ENCODE results near the gene SYNGR3. TPM values are rescaled to one million over a fixed set of nuclear protein-coding genes. Genes with fewer than 3 reads are reported as not detected.

Gene SYNGR3
- total and polyA plus RNA-seq, 2 of the 13 experiments (the other 11 are each of a cell fraction or from before 2014, with no cell fraction given), result 0.97 to 5.7 TPM

GRCh38 chr16:2009164-2009711 is 19.5 kb downstream of the SYNGR3 start (continued):
- TF ChIP-seq SP4 (CRISPR knock-in tag; IDR thresholded peaks at IDR 0.05), result 0 out of 2 replicates have a peak, but pooled peaks have one; percentile 4
- peak; percentile 15; the same call in 1 of the 2 replicates for TF ChIP-seq ZNF547 (CRISPR knock-in tag; IDR thresholded peaks at IDR 0.05)
- TF ChIP-seq KAT8 (CRISPR knock-in tag; IDR thresholded peaks at IDR 0.05), result no peak
- no peak for TF ChIP-seq FOXM1 (CRISPR knock-in tag; IDR thresholded peaks at IDR 0.05)
- TF ChIP-seq ARNT2 (CRISPR knock-in tag; IDR thresholded peaks at IDR 0.05; ENCODE audit: low read depth), result 0 out of 2 replicates have a peak, but pooled peaks have one; percentile 14
- TF ChIP-seq ZBTB38 (CRISPR knock-in tag; IDR thresholded peaks at IDR 0.05), result no peak
- TF ChIP-seq MEIS2 (CRISPR knock-in tag; IDR thresholded peaks at IDR 0.05), result 0 out of 2 replicates have a peak, but pooled peaks have one; percentile 33
- TF ChIP-seq, protein P1, sequence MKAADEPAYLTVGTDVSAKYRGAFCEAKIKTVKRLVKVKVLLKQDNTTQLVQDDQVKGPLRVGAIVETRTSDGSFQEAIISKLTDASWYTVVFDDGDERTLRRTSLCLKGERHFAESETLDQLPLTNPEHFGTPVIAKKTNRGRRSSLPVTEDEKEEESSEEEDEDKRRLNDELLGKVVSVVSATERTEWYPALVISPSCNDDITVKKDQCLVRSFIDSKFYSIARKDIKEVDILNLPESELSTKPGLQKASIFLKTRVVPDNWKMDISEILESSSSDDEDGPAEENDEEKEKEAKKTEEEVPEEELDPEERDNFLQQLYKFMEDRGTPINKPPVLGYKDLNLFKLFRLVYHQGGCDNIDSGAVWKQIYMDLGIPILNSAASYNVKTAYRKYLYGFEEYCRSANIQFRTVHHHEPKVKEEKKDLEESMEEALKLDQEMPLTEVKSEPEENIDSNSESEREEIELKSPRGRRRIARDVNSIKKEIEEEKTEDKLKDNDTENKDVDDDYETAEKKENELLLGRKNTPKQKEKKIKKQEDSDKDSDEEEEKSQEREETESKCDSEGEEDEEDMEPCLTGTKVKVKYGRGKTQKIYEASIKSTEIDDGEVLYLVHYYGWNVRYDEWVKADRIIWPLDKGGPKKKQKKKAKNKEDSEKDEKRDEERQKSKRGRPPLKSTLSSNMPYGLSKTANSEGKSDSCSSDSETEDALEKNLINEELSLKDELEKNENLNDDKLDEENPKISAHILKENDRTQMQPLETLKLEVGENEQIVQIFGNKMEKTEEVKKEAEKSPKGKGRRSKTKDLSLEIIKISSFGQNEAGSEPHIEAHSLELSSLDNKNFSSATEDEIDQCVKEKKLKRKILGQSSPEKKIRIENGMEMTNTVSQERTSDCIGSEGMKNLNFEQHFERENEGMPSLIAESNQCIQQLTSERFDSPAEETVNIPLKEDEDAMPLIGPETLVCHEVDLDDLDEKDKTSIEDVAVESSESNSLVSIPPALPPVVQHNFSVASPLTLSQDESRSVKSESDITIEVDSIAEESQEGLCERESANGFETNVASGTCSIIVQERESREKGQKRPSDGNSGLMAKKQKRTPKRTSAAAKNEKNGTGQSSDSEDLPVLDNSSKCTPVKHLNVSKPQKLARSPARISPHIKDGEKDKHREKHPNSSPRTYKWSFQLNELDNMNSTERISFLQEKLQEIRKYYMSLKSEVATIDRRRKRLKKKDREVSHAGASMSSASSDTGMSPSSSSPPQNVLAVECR (CRISPR knock-in tag; IDR thresholded peaks at IDR 0.05; ENCODE audit: borderline replicate concordance), result peak; percentile 16
- TF ChIP-seq NRL (CRISPR knock-in tag; IDR thresholded peaks at IDR 0.05; ENCODE audit: borderline replicate concordance), result no peak
- no peak for TF ChIP-seq MIER2 (CRISPR knock-in tag; IDR thresholded peaks at IDR 0.05)
- TF ChIP-seq ZNF546 (CRISPR knock-in tag; conservative IDR thresholded peaks at IDR 0.05), result no peak
- peak; percentile 74 for TF ChIP-seq HNRNPLL (IDR thresholded peaks at IDR 0.05; ENCODE audit: low read depth, low read length, poor library complexity, severe bottlenecking)
- 0 out of 2 replicates have a peak, but pooled peaks have one; percentile 13 for TF ChIP-seq KDM5A (IDR thresholded peaks at IDR 0.05; ENCODE audit: borderline replicate concordance, low read length)
- TF ChIP-seq CBFB (CRISPR knock-in tag; IDR thresholded peaks at IDR 0.05), result 0 out of 2 replicates have a peak, but pooled peaks have one; percentile 8
- TF ChIP-seq, protein P2, sequence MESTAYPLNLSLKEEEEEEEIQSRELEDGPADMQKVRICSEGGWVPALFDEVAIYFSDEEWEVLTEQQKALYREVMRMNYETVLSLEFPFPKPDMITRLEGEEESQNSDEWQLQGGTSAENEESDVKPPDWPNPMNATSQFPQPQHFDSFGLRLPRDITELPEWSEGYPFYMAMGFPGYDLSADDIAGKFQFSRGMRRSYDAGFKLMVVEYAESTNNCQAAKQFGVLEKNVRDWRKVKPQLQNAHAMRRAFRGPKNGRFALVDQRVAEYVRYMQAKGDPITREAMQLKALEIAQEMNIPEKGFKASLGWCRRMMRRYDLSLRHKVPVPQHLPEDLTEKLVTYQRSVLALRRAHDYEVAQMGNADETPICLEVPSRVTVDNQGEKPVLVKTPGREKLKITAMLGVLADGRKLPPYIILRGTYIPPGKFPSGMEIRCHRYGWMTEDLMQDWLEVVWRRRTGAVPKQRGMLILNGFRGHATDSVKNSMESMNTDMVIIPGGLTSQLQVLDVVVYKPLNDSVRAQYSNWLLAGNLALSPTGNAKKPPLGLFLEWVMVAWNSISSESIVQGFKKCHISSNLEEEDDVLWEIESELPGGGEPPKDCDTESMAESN (CRISPR knock-in tag; conservative IDR thresholded peaks at IDR 0.05), result no peak
- no peak for TF ChIP-seq ZNF670 (CRISPR knock-in tag; IDR thresholded peaks at IDR 0.05; ENCODE audit: borderline replicate concordance)
- 0 out of 2 replicates have a peak, but pooled peaks have one; percentile 12 for TF ChIP-seq ZNF891 (CRISPR knock-in tag; IDR thresholded peaks at IDR 0.05)
- TF ChIP-seq SALL2 (CRISPR knock-in tag; IDR thresholded peaks at IDR 0.05), result no peak
- TF ChIP-seq ATF7-NPFF (CRISPR knock-in tag; IDR thresholded peaks at IDR 0.05; ENCODE audit: low read depth), result 0 out of 2 replicates have a peak, but pooled peaks have one; percentile 15
- TF ChIP-seq LCORL (IDR thresholded peaks at IDR 0.05), result no peak
- 0 out of 2 replicates have a peak, but pooled peaks have one; percentile 9 for TF ChIP-seq LCORL (CRISPR knock-in tag; IDR thresholded peaks at IDR 0.05)

Data from HepG2 (cell line).